Renal cortex interstitium (tissue), 11 donors: ENCODE data around the gene IMPG2. TPM values are rescaled to one million over a fixed set of nuclear protein-coding genes. Genes with fewer than 3 reads are reported as not detected.
A peak's percentile ranks its signal among the peaks of the same experiment; 100 is the strongest.

Experiments used
- DNase-seq, 11 donors: peaks; one replicate each; pipeline ENCODE4 v3.0.0-alpha.2; 2013; ENCODE audit warnings: low read depth in 9 of 11, low spot score in 4 of 11; ENCODE audit errors: extremely low read depth in 1 of 11
- polyA plus RNA-seq, 3 donors: library from polyadenylated mRNA; unstranded; fragments of 120-200 nt; gene quantifications; one replicate each; pipeline ENCODE4 v1.2.1, GENCODE V29; 2013; ENCODE audit not compliant: insufficient read length in 3 of 3

IMPG2 gene
- polyA plus RNA-seq, 3 donors, result 0.37 to 0.70 (median 0.51) TPM

DNA sequence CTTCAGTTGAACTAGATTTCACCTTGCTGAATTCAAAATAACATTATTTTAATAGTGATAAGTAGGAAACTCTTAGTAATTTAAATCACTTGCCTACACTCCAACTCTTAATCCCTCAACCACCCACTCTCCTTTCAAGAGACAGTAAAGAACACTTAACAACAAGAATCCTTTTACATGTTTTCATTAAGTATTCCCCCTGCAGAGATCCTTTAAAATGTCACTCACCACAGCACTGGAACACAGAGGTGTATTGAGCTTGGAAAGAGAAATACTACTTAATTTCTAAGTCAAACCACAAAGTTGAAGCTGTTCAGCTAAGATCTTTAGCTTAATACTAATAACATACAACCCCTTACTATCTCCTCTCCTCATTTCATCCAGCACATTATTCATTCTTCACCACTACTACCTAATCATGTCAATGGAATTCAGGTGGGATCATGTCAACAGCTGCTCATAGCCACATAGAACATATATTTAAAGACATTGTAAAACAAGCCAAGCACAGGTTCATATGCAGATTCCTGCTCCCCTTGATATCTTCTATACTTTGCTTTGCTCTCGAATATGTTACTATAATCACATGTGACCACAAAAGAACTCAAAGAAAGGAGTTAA is 40.5 kb downstream of the IMPG2 start:
- no peak for DNase-seq

- DNase-seq, result no peak
Observed at GRCh38 chr3:101279162-101279561, 41.2 kb downstream of the IMPG2 start.

- DNase-seq, result no peak
Observed at GRCh38 chr3:101278727-101279126, 41.6 kb downstream of the IMPG2 start.

GRCh38 chr3:101273608-101274007 is 46.8 kb downstream of the IMPG2 start:
- DNase-seq, result no peak

- no peak for DNase-seq
Observed at GRCh38 chr3:101273156-101273555, 47.2 kb downstream of the IMPG2 start.

- DNase-seq, result no peak
Observed at GRCh38 chr3:101271728-101272127, 48.6 kb downstream of the IMPG2 start.

GRCh38 chr3:101270149-101270548 is 50.2 kb downstream of the IMPG2 start:
- DNase-seq, result no peak

DNA sequence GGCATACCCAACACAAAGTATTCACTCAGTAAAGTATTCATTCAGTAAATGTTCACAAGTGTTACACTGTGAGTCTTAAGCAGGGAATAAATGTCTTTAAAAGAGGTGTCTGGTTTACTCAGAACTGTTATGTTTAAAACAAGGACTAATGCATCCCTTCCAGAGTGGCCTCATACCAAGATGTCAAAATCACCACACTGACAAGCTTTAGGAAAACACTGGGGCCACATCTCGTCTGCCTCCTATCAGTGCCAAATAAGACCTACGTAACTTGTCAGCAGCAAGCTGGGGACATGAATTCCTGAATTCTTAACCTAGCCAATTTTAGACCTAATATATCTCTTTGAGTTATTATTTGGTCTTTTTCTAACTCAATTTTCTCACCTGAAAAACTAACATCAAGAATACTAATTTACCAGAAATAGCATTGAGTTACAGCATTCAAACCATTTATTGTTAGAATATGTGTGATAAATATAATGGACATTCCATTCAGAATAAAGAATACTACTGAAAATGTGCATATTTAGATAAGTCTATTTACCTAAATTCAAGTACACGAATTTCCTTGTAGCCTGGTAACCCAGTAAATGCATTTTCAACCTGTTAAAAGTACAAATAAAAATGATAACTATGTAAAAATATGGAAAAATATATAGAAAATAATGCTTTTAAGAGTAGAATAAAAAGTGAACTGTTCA is 51.3 kb downstream of the IMPG2 start:
- DNase-seq, result no peak

DNA sequence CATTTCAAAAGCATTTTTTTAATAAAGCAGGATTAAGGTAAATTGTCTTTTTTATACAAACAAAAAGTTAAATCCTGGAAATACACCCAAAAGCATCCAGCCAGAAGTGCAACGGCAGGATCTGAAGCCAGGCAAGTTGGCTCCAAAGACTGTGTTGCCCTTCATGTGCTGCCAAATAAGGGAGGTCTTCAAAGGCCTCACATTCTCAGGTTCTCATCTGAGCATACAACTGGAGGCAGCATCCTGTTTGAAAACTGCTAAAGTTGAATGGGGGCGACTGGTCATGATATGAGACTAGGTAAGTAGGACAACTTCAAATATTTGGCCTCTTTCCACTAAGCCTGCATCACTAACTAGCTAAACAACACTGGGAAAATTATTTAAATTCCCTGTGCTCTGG is 52.2 kb downstream of the IMPG2 start:
- no peak for DNase-seq

DNA sequence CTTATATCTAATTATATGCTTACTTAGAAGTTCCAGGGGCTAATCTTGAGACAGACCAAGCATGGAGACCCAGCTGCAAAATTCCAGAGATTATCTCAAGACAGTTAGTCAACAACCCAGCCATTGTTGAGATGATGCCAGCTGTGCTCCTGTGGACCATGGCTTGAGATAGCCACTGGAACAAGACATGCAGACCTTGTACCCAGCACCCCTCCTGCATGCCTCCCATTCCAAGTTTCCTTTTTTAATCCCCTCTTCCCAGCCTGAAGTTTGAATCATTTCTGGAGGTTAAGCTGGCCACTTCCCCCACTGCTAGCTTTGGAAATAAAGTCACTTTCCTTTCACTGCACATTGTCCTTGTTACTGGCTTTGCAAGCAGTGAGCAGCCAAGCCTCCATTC is 53.8 kb downstream of the IMPG2 start:
- DNase-seq, result no peak

GRCh38 chr3:101266071-101266470 is 54.3 kb downstream of the IMPG2 start:
- no peak for DNase-seq

DNA sequence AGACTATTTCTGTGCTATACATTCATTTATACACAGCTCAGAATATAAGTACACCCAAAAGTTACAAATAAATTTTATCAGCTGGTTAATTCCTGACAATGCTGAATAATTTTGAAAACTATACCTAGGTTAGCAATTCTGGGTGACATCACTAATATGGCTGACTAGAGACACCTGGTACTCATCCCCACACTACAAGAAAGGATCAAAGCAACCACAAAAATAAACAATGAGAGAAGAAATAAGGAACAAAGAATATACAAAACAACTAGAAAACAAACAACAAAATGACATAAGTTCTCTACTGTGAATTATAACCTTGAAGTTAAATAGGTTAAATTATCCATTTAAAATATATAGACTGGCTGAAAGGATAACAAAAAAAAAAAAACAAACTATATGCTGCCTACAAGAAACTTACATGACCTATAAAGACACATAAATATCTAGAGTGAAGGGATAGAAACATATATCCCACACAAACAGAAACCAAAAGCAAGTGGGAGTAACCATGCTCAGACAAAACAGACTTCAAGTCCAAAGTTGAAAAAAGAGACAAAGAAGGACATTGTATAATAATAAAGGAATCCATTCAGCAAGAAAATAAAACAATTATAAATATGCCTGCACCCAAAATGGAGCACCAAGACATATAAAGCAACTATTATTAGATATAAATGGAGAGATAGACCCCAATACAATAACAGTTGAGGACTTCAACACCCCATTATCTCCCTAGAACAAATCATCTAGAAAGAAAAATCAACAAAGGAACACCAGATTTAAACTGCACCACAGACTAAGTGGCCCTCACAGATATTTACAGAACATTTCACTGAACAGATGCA is 57.8 kb downstream of the IMPG2 start:
- no peak for DNase-seq

- no peak for DNase-seq
Observed at GRCh38 chr3:101261506-101261905, 58.9 kb downstream of the IMPG2 start.

DNA sequence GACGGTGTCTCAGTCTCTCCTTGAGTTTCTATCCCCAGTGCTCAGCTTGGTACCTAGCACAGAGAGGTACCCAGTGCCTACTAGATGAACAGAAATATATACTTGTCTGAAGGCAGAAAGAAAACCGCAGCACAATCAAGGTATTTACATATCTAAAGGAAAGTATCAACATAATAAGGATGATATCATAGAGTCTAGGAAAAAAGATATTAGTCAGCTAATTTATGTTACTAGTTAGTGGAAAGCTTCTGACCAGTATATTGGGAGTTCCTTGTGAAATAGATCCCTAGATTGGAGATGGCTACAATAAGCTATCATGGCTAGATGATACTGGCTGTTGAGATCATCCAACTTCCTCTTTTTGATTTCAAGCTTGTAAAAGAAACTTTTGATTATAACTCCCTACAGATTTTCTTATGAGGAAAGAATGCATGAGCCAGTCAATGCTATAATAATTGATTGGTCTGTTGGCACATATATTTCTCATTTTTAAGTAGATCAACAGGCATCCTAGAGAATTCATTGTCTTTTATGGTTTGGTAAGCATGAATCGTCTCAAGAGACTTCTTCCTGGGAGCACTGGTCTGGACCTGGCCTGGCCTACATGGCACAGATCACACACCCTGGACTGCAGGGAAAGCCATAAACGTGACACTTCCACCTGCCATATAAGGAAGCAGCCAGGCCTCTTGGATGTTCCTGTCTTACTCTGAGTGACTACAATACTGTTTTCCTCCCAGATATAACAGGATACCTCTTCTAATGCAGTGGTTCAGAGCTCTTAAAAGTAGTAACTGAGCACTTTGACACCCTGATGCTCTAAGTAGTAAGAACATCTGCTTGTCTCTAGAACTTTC is 60.7 kb downstream of the IMPG2 start:
- DNase-seq, result no peak

DNA sequence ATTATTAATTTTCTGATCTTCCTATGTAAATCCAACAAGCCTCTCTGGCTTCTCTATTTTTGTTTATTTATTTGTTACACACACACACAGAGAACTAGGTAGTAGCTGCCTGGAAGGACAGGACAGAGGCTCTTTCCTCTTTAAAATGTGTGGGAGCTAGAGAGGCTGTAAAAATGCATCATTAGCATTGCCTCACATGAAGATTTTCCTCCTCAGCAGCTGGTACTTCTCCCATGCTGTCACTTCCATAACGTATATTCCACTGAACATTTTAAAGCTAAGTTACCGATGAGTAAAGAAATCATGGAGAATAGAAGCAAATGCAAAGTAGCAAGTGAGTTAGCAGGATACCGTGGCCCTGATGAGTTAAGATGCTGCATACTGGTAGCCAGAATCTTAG is 63.9 kb downstream of the IMPG2 start:
- DNase-seq, result peak; percentile 17 to 57 (median 35)

DNA sequence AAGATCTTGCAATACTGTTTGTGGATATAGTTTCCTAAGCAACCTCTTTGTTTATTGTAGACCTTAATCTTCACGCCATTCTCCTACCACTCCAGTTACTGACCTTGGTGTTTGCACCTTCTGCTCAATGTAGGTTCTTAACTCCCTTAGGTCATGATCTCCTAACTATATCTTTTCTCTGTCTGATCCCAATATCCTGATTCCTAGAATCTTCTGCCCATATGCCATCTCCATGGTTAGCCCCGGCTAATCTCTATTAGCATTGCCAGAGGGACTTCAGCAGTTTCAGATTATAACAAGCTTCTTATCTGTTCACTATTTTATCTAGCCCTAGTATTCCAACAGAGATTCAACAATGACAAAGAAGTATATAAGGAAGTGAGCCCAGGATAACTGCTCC is 64.9 kb downstream of the IMPG2 start:
- DNase-seq, result no peak

GRCh38 chr3:101253396-101253795 is 67.0 kb downstream of the IMPG2 start:
- DNase-seq, result no peak

DNA sequence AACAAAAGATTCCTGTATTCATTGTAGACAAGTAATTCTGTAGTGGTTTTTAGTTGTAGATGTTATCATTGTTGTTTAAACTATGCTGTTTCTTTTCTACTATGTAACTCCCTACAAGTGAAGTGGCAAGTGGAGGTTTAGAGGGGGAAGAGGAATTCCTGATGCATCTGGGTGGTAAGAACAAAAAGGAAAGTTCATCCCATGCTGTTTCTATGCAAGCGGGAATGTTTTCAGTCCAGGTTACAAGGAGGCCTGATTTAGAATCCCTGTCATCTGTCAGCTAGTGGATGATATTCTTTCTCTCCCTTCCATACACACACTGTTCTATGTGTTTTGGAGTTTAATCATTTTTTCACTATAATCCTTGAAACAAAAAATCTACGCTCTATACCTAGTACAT is 67.4 kb downstream of the IMPG2 start:
- no peak for DNase-seq

DNA sequence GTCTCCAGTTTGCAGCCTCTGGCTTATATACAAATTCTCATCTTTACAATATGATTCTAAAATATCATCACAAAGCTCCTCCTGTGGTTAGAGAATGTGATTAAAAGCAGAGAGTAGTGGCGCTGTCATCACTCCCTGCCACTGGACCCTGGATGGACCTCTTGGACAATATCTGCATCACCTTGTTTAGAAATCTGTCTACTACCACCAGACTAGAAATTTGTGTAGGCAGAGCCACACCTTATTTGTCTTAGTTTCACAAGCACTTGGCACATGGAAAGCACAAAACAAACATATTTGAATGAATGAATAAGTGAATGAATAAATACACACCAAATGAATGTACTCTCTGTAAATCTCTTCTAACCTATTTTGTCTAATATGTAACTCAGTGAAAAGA is 68.1 kb downstream of the IMPG2 start:
- DNase-seq, result no peak
